CD14-positive monocyte (primary cell): ENCODE results near the gene OTUD7B. TPM values are rescaled to one million over a fixed set of nuclear protein-coding genes. Genes with fewer than 3 reads are reported as not detected.

Experiments used
- DNase-seq, 3 donors: peaks; one replicate each; pipeline ENCODE4 v3.0.0-alpha.2; 2011 to 2022
- H2AFZ ChIP-seq: 2 replicates; pipeline ENCODE4 v1.6.0; 2012; ENCODE audit warnings: mild to moderate bottlenecking, low read depth, low read length, inconsistent platforms; ENCODE audit not compliant: insufficient read depth, poor library complexity, severe bottlenecking
- H3K27ac ChIP-seq, 2 donors: 1 replicate in 1 of 2; 2 replicates in 1 of 2; pipeline ENCODE4 v1.5.1; 2012 to 2013; ENCODE audit warnings: low read length in 2 of 2, control low read depth in 1 of 2, inconsistent platforms in 1 of 2, low read depth in 1 of 2, mild to moderate bottlenecking in 1 of 2
- H3K27me3 ChIP-seq, 2 donors: one replicate each; pipeline versions ENCODE4 v1.6.0 to v1.6.1; 2011 to 2013; ENCODE audit warnings: low read length in 2 of 2; ENCODE audit not compliant: control insufficient read depth in 2 of 2, insufficient read depth in 2 of 2
- H3K36me3 ChIP-seq, 2 donors: replicated peaks in 1 of 2; 1 replicate in 1 of 2; 2 replicates in 1 of 2; pipeline versions ENCODE4 v1.5.1 to v1.6.1; 2012 to 2013; ENCODE audit warnings: low read length in 2 of 2, control low read depth in 1 of 2, inconsistent platforms in 1 of 2, mild to moderate bottlenecking in 1 of 2; ENCODE audit not compliant: insufficient read depth in 2 of 2, control insufficient read depth in 1 of 2
- H3K4me1 ChIP-seq, 2 donors: 1 replicate in 1 of 2; 2 replicates in 1 of 2; pipeline versions ENCODE4 v1.5.1 to v1.6.1; 2012 to 2013; ENCODE audit warnings: low read length in 2 of 2, control low read depth in 1 of 2, inconsistent platforms in 1 of 2, mild to moderate bottlenecking in 1 of 2, moderate library complexity in 1 of 2; ENCODE audit not compliant: insufficient read depth in 2 of 2, control insufficient read depth in 1 of 2
- H3K4me2 ChIP-seq: replicated peaks from 2 replicates; pipeline ENCODE3; 2012; ENCODE audit warnings: low read length, moderate library complexity, mild to moderate bottlenecking; ENCODE audit not compliant: poor library complexity, severe bottlenecking; ENCODE audit errors: extremely low read depth
- H3K4me3 ChIP-seq, 3 experiments: fragments of 200-600 bp in 1 of 3; sonication (generic) in 1 of 3; replicated peaks in 1 of 3; 1 replicate in 2 of 3; 2 replicates in 1 of 3; pipeline ENCODE4 v1.5.1; 2011 to 2013; ENCODE audit warnings: low read length in 3 of 3, mild to moderate bottlenecking in 3 of 3, control low read depth in 2 of 3, low read depth in 2 of 3, inconsistent platforms in 1 of 3, moderate library complexity in 1 of 3
- H3K79me2 ChIP-seq: 2 replicates; pipeline ENCODE4 v1.6.0; 2012; ENCODE audit warnings: mild to moderate bottlenecking, control low read depth, inconsistent platforms, low read length, moderate library complexity; ENCODE audit not compliant: insufficient read depth
- H3K9ac ChIP-seq: 2 replicates; pipeline ENCODE4 v1.6.0; 2017; ENCODE audit warnings: low read length, mild to moderate bottlenecking; ENCODE audit not compliant: insufficient read depth, poor library complexity, severe bottlenecking
- H3K9me3 ChIP-seq, 2 donors: replicated peaks in 1 of 2; 1 replicate in 1 of 2; 2 replicates in 1 of 2; pipeline versions ENCODE4 v1.5.1 to v1.6.1; 2012 to 2013; ENCODE audit warnings: low read length in 2 of 2, control low read depth in 1 of 2; ENCODE audit not compliant: control insufficient read depth in 1 of 2, insufficient read depth in 1 of 2
- H4K20me1 ChIP-seq: 2 replicates; pipeline ENCODE4 v1.6.0; 2012; ENCODE audit warnings: mild to moderate bottlenecking, low read length, control low read depth, moderate library complexity; ENCODE audit not compliant: insufficient read depth
- H3K27ac Mint-ChIP-seq, 7 donors: one replicate each; pipeline ENCODE4 v1.8.0; 2020; ENCODE audit warnings: mild to moderate bottlenecking in 7 of 7, mixed read lengths in 7 of 7, moderate library complexity in 6 of 7, inconsistent platforms in 2 of 7
- H3K27me3 Mint-ChIP-seq, 3 donors: one replicate each; pipeline ENCODE4 v1.8.0; 2021 to 2022; ENCODE audit warnings: low read depth in 3 of 3, mild to moderate bottlenecking in 3 of 3, mixed read lengths in 3 of 3, moderate library complexity in 3 of 3, inconsistent platforms in 1 of 3
- H3K36me3 Mint-ChIP-seq, 2 donors: one replicate each; pipeline ENCODE4 v1.8.0; 2020; ENCODE audit warnings: mixed read lengths in 2 of 2, inconsistent platforms in 1 of 2, mild to moderate bottlenecking in 1 of 2
- H3K4me1 Mint-ChIP-seq: one replicate; pipeline ENCODE4 v1.8.0; 2020; ENCODE audit warnings: mild to moderate bottlenecking, mixed read lengths
- H3K4me3 Mint-ChIP-seq, 2 donors: one replicate each; pipeline ENCODE4 v1.8.0; 2020; ENCODE audit warnings: mild to moderate bottlenecking in 2 of 2, mixed read lengths in 2 of 2, moderate library complexity in 1 of 2
- H3K9me3 Mint-ChIP-seq, 7 donors: one replicate each; pipeline ENCODE4 v1.8.0; 2020 to 2022; ENCODE audit warnings: mixed read lengths in 7 of 7, mild to moderate bottlenecking in 6 of 7, moderate library complexity in 6 of 7, inconsistent platforms in 2 of 7
- WGBS: methylation state at CpG from one replicate; pipeline ENCODE4 v1.1.5; 2013; ENCODE audit warnings: missing lambda C conversion rate; ENCODE audit not compliant: insufficient coverage; 5-methylcytosine and 5-hydroxymethylcytosine counted together
- intact Hi-C, 2 donors: fragments of 100-400 bp; cut with micrococcal nuclease; formaldehyde crosslinking; loops; one replicate each; pipeline versions ENCODE4 v1.15.0 to v1.15.1; 2023
- polyA plus RNA-seq, 3 donors: library from polyadenylated mRNA; depleted of rRNA in 1 of 3; unstranded in 2 of 3; stranded (reverse) in 1 of 3; fragments of 300-500 nt in 2 of 3; fragments of >200 nt in 1 of 3; fragmentation: Illumina TruSeq in 2 of 3; gene quantifications; 1 replicate in 2 of 3; 2 replicates in 1 of 3; pipeline ENCODE4 v1.2.3, GENCODE V29; 2012 to 2021
- TF ChIP-seq, protein P1 (sequence below): fragments of 200-600 bp; IDR thresholded peaks from one replicate; pipeline ENCODE4 v1.8.0; 2022; ENCODE audit warnings: antibody characterized with exemption, mild to moderate bottlenecking

OTUD7B gene
- polyA plus RNA-seq, 3 donors: 0.03 TPM; not detected in 2

DNA sequence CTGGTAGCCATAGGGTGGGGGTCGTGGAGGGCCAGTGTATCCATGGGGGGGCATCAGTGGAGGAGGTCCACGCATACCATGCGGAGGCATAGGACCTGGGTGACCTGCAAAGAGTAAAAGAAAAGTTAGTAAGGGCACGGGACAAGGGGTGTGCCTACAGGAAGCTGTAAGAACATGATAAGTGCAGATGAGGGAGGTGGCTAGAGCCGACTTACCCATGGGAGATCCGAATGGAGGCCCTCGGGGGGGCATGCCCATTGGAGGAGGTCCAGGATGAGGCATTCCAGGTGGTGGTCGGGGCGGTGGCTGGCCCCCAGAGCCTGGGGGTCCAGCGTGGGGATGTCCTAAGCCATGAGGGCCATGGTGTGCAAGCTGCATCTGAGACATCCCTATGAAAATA, 86.9 kb downstream of the OTUD7B start:
- DNase-seq: no peak
- Histone ChIP-seq H3K27me3 (no peaks in the 10 kb centered on the region), H3K4me2 (no peak overlapping the region), H3K4me1 (peaks cover 18 to 28% of the 10 kb centered on the region in 2 donors), H3K27ac (no peak overlapping the region), H3K79me2 (peaks cover 29% of the 10 kb centered on the region), H2AFZ (no peak overlapping the region), H3K9me3 (no peaks in the 10 kb centered on the region), H4K20me1 (peaks cover 38% of the 10 kb centered on the region), H3K9ac (no peak overlapping the region), H3K4me3 (no peak overlapping the region), H3K36me3 (peaks cover 45 to 55% of the 10 kb centered on the region in 2 donors)
- H3K9me3 Mint-ChIP-seq: no peaks in the 10 kb centered on the region
- WGBS: 95% methylated on average over 7 of the region's 10 CpGs
- intact Hi-C loops: loop anchor here in 1 of 2 donors (2.0 kb wide), 1 partner anchor 41 kb away; no protein-coding TSS in a partner anchor
- H3K27ac Mint-ChIP-seq: no peak overlapping the region
- H3K4me1 Mint-ChIP-seq: peaks cover 22% of the 10 kb centered on the region
- no peak overlapping the region for H3K4me3 Mint-ChIP-seq
- peaks cover 0 to 5% (median under 1%) of the 10 kb centered on the region in 3 donors for H3K27me3 Mint-ChIP-seq
- TF ChIP-seq, protein P1, sequence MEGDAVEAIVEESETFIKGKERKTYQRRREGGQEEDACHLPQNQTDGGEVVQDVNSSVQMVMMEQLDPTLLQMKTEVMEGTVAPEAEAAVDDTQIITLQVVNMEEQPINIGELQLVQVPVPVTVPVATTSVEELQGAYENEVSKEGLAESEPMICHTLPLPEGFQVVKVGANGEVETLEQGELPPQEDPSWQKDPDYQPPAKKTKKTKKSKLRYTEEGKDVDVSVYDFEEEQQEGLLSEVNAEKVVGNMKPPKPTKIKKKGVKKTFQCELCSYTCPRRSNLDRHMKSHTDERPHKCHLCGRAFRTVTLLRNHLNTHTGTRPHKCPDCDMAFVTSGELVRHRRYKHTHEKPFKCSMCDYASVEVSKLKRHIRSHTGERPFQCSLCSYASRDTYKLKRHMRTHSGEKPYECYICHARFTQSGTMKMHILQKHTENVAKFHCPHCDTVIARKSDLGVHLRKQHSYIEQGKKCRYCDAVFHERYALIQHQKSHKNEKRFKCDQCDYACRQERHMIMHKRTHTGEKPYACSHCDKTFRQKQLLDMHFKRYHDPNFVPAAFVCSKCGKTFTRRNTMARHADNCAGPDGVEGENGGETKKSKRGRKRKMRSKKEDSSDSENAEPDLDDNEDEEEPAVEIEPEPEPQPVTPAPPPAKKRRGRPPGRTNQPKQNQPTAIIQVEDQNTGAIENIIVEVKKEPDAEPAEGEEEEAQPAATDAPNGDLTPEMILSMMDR: no peak
- H3K36me3 Mint-ChIP-seq: peaks cover 48 to 50% of the 10 kb centered on the region in 2 donors

DNA sequence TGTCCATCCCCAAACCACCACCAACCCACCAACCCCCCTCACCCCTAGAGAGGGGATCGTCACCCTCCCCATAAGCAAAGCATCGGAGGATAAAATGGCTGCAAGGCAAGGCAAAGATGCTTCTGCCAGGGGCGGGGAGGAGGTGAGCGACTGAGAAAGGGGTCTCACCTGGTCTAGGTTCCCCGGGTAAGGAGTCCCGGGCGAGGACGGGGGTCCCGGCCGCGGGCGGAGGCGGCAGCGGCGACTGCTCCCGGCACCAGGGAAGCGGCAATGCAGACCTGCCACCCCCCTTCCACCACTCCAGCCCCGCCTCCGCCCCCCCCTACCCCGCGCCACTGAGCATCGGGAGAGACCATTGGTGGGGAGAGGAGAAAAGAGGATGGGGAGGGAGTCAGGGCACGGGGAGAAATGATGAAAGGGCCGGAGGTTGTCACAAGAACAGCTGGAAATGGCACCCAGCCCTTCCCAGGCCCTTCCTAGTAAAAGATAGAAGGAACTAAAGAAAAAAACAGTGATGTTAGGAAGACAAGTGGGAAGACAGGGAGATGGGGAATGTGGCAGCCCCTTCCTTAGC, 92.9 kb downstream of the OTUD7B start, which contains the start of gene SV2A:
Gene SV2A (minus strand): TSS at position 274 of the 574 bp plus-strand sequence. CDS start 4,004 bp downstream, outside the sequence.
- peak within 1 kb of the TSS in 1 of 3 experiments; percentile 61 for H3K4me3 ChIP-seq
- peak within 1 kb of the TSS; percentile 61 for H3K4me2 ChIP-seq
- H2AFZ ChIP-seq: peak within 1 kb of the TSS; percentile 70
- no peak within 1 kb of the TSS for H3K27ac ChIP-seq
- DNase-seq: peak in 1 of 3 donors; percentile 44
- no peak within 1 kb of the TSS for H3K9ac ChIP-seq
- Mint-ChIP-seq H3K27ac (peak within 1 kb of the TSS in 1 of 7 donors; percentile 30), H3K4me3 (peak within 1 kb of the TSS; percentile 49 to 87), H3K9me3 (no peaks in the 10 kb centered on the region), H3K36me3 (peaks cover 11 to 15% of the 10 kb centered on the region in 2 donors), H3K27me3 (peaks cover 23 to 27% (median 26%) of the 10 kb centered on the region in 3 donors), H3K4me1 (peaks cover 36% of the 10 kb centered on the region)
- intact Hi-C loops: no loop called here
- no peaks in the 10 kb centered on the region for H4K20me1 ChIP-seq
- peaks cover 7 to 19% of the 10 kb centered on the region in 2 donors for H3K27me3 ChIP-seq
- TF ChIP-seq, protein P1: no peak
- no peaks in the 10 kb centered on the region for H3K79me2 ChIP-seq
- H3K4me1 ChIP-seq: peaks cover 26 to 35% of the 10 kb centered on the region in 2 donors
- 0% methylated on average over 4 of the region's 24 CpGs for WGBS
- no peaks in the 10 kb centered on the region for H3K9me3 ChIP-seq
- H3K36me3 ChIP-seq: peaks cover 4 to 12% of the 10 kb centered on the region in 2 donors
